Neuron (in vitro differentiated cells): Measurements from ENCODE around the gene CRMP1.

ENCODE experiments used
- H2AFZ ChIP-seq: one replicate; pipeline ENCODE4 v1.6.1; 2013; ENCODE audit warnings: low read depth, mild to moderate bottlenecking, inconsistent platforms, low read length, moderate library complexity
- H3K27me3 ChIP-seq: one replicate; pipeline ENCODE4 v1.6.1; 2013; ENCODE audit warnings: low read length; ENCODE audit not compliant: insufficient read depth
- H3K36me3 ChIP-seq: one replicate; pipeline ENCODE4 v1.6.1; 2013; ENCODE audit warnings: low read length; ENCODE audit not compliant: insufficient read depth
- H3K4me1 ChIP-seq: one replicate; pipeline ENCODE4 v1.6.1; 2013; ENCODE audit warnings: low read length; ENCODE audit not compliant: insufficient read depth
- H3K4me3 ChIP-seq: 2 replicates; pipeline ENCODE4 v1.5.1; 2013; ENCODE audit warnings: mild to moderate bottlenecking, low read length, moderate library complexity
- H3K9me3 ChIP-seq: one replicate; pipeline ENCODE4 v1.6.1; 2013; ENCODE audit warnings: low read length

CRMP1 gene

DNA sequence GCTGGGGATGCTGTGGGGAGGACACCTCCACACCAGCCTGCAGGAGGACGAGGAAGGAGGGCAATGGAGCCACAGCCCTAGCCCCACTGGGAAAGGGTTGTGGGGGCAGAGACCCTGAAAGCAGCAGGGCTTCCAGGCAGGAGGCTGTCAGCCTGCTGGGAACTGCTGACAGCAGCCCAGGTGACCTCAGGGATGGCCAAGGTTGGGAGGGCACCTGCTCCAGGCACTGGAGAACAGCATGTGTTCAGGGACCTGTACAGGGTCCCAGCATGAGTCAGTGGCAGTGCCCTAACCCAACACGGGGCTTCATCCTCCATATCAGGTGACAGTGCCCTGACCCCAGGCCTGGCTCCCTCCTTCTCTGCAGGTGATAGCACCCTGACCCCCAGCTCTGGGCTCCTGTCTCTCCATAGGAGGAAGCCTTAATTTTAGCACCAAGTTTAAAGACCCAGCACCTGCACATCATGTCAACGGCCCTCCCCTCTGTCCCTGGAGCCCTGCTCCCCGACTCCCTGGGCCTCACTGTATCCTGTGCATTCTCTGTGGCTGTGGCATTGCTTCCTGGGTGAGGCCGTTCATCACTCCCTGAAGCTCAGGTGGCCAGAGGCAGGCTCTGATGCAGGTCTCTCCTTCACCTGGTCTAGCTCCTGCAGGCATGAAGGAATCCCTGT, 66.3 kb downstream of the CRMP1 start:
- H3K36me3 ChIP-seq: peaks cover 93% of the 10 kb centered on the region

GRCh38 chr4:5825321-5826041, 67.4 kb downstream of the CRMP1 start:
- Histone ChIP-seq H3K36me3 (peaks cover 98% of the 10 kb centered on the region), H3K4me1 (no peaks in the 10 kb centered on the region), H3K27me3 (no peaks in the 10 kb centered on the region), H2AFZ (no peak overlapping the region), H3K9me3 (peaks cover 2% of the 10 kb centered on the region), H3K4me3 (no peak overlapping the region)

More for the DNA sequence above, 66.3 kb downstream of the CRMP1 start:
- no peaks in the 10 kb centered on the region for H3K4me1 ChIP-seq
- no peak overlapping the region for H3K4me3 ChIP-seq
- H3K27me3 ChIP-seq: no peaks in the 10 kb centered on the region
- H3K9me3 ChIP-seq: peaks cover 2% of the 10 kb centered on the region
- no peak overlapping the region for H2AFZ ChIP-seq

GRCh38 chr4:5824635-5825034, 68.3 kb downstream of the CRMP1 start:
- peaks cover 97% of the 10 kb centered on the region for H3K36me3 ChIP-seq
- no peak overlapping the region for H3K4me3 ChIP-seq
- no peaks in the 10 kb centered on the region for H3K27me3 ChIP-seq
- no peaks in the 10 kb centered on the region for H3K4me1 ChIP-seq
- no peak overlapping the region for H2AFZ ChIP-seq
- H3K9me3 ChIP-seq: peaks cover 2% of the 10 kb centered on the region

DNA sequence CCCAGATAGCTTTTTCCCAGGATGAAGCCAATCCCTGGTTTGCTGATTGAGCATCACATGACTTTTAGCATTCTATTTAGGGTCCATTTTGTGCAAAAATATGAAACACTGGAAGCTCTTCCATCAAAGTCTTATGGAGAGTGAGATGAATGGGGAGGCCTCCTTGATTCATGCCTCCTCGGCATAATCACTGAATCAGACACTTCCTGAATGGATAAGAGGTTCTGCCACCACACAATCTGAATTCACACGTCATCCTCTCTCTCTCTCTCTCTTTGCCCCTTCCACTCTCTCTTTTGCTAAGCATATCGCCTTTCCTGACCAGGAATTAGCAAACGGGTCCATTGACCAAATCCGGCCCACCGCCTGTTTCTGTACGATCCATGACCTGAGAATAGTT, 68.7 kb downstream of the CRMP1 start:
- Histone ChIP-seq H3K4me3 (no peak overlapping the region), H3K36me3 (peaks cover 96% of the 10 kb centered on the region), H3K4me1 (no peaks in the 10 kb centered on the region), H3K27me3 (no peaks in the 10 kb centered on the region), H2AFZ (no peak overlapping the region), H3K9me3 (peaks cover 2% of the 10 kb centered on the region)

DNA sequence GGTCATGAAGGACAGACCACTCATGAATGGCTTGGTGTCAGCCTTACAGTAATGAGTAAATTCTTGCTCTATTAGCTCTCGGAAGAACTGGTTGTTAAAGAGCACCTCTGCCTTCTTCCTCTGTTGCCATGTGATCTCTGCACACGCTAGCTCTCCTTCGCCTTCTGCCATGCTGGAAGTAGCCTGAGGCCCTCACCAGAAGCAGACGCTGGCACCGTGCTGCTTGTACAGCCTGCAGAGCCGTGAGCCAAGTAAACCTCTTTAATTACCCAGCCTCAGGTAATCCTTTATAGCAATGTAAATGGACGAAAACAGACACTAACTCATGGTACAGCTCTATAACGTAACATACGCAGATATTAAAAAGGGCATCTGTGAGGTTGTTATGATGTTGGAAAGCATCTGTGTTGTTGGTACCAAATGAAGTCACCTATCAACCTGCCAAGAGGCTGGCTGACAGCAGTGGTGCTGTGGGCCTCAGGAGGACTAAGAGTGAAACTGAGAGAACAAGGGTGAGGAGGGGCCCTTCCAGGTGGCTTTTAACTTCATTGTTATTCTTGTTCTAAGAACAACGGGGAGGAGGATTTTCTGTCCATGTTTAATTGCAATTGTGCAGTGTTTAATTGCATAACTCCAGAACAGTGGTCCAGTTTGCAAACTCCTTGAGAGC, 69.2 kb downstream of the CRMP1 start:
- H3K27me3 ChIP-seq: no peaks in the 10 kb centered on the region
- H2AFZ ChIP-seq: no peak overlapping the region
- no peak overlapping the region for H3K4me3 ChIP-seq
- H3K9me3 ChIP-seq: peaks cover 2% of the 10 kb centered on the region
- no peaks in the 10 kb centered on the region for H3K4me1 ChIP-seq
- H3K36me3 ChIP-seq: peaks cover 97% of the 10 kb centered on the region

DNA sequence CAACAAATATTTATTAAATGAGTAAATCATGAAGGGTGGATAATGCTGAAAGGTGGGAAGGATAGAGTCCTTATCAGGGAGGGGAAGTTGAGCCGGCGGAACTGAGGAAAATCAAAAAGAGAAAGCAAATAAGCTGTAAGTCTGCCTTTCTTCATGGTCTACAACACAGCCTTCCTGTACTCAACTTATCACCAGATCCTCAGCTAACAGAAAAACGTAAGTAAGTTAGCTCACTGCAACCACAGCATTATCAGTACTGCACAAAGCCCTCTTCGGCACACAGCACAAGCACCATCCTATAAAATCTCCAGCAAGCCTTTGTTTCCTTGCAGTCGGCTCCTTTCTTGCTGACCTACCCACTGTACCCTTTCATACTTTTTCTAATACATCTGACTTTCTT, 70.3 kb downstream of the CRMP1 start:
- Histone ChIP-seq H3K9me3 (peaks cover 2% of the 10 kb centered on the region), H2AFZ (no peak overlapping the region), H3K27me3 (no peaks in the 10 kb centered on the region), H3K4me1 (no peaks in the 10 kb centered on the region), H3K36me3 (peaks cover 96% of the 10 kb centered on the region), H3K4me3 (no peak overlapping the region)

GRCh38 chr4:5821665-5822358, 71.1 kb downstream of the CRMP1 start:
- Histone ChIP-seq H2AFZ (no peak overlapping the region), H3K9me3 (peaks cover 2% of the 10 kb centered on the region), H3K27me3 (no peaks in the 10 kb centered on the region), H3K4me1 (no peaks in the 10 kb centered on the region), H3K4me3 (no peak overlapping the region), H3K36me3 (peaks cover 95% of the 10 kb centered on the region)

- Histone ChIP-seq H3K36me3 (peaks cover 61% of the 10 kb centered on the region), H2AFZ (no peak overlapping the region), H3K4me3 (no peak overlapping the region), H3K4me1 (no peaks in the 10 kb centered on the region), H3K9me3 (no peaks in the 10 kb centered on the region), H3K27me3 (no peaks in the 10 kb centered on the region)
Measured at GRCh38 chr4:5816851-5817375, 76.0 kb downstream of the CRMP1 start.

GRCh38 chr4:5816101-5816500, 76.8 kb downstream of the CRMP1 start:
- Histone ChIP-seq H3K9me3 (no peaks in the 10 kb centered on the region), H3K27me3 (no peaks in the 10 kb centered on the region), H3K4me3 (no peak overlapping the region), H3K4me1 (no peaks in the 10 kb centered on the region), H3K36me3 (peaks cover 59% of the 10 kb centered on the region), H2AFZ (no peak overlapping the region)

DNA sequence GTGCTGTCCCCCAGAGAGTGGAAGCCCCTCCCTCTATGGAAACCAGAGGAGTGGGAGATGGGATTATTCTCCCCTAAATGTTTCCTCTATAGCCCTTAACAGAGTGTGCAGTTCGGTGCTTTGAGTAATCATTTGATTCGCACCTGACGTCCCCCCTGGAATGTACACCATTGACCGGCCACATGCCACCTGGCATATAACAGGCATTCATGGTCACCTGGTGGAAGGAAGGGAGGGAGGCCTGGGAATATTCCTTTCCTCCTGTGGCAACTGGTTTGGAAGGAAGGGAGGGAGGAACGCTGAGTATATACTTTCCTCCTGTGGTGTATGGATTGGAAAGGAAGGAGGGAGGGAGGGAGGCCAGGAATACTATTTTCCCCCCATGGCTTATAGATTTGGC, 77.2 kb downstream of the CRMP1 start:
- peaks cover 59% of the 10 kb centered on the region for H3K36me3 ChIP-seq

DNA sequence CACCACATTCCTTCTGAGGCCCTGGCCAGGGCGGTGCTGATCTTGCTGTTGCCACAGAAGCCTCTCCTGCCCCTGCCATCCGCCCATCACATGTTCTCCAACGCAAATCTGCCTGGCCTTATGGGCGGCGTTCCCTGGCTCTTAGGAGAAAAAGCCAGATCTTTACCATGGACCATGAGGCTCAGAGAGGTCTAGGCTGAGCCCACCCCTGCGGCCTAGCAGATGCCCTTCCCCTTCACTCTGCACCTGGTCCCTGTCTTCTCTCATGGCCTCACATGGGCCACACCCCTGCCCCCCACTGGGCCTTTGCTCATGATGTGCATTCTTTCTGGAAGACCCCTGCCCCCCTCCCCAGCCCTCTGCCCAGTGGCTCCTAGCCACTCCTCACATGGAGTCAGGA, 78.5 kb downstream of the CRMP1 start:
- H3K27me3 ChIP-seq: no peaks in the 10 kb centered on the region
- peaks cover 59% of the 10 kb centered on the region for H3K36me3 ChIP-seq
- no peaks in the 10 kb centered on the region for H3K9me3 ChIP-seq
- no peak overlapping the region for H3K4me3 ChIP-seq
- no peaks in the 10 kb centered on the region for H3K4me1 ChIP-seq
- H2AFZ ChIP-seq: no peak overlapping the region

More for the DNA sequence above, 77.2 kb downstream of the CRMP1 start:
- Histone ChIP-seq H2AFZ (no peak overlapping the region), H3K9me3 (no peaks in the 10 kb centered on the region), H3K4me3 (no peak overlapping the region), H3K27me3 (no peaks in the 10 kb centered on the region), H3K4me1 (no peaks in the 10 kb centered on the region)

- H3K36me3 ChIP-seq: peaks cover 59% of the 10 kb centered on the region
- H3K4me1 ChIP-seq: no peaks in the 10 kb centered on the region
- no peak overlapping the region for H3K4me3 ChIP-seq
- no peaks in the 10 kb centered on the region for H3K9me3 ChIP-seq
- no peak overlapping the region for H2AFZ ChIP-seq
- no peaks in the 10 kb centered on the region for H3K27me3 ChIP-seq
Measured at GRCh38 chr4:5813882-5814255, 79.0 kb downstream of the CRMP1 start.
